ENCODE results near the gene ATRN.

The ATRN gene

DNA sequence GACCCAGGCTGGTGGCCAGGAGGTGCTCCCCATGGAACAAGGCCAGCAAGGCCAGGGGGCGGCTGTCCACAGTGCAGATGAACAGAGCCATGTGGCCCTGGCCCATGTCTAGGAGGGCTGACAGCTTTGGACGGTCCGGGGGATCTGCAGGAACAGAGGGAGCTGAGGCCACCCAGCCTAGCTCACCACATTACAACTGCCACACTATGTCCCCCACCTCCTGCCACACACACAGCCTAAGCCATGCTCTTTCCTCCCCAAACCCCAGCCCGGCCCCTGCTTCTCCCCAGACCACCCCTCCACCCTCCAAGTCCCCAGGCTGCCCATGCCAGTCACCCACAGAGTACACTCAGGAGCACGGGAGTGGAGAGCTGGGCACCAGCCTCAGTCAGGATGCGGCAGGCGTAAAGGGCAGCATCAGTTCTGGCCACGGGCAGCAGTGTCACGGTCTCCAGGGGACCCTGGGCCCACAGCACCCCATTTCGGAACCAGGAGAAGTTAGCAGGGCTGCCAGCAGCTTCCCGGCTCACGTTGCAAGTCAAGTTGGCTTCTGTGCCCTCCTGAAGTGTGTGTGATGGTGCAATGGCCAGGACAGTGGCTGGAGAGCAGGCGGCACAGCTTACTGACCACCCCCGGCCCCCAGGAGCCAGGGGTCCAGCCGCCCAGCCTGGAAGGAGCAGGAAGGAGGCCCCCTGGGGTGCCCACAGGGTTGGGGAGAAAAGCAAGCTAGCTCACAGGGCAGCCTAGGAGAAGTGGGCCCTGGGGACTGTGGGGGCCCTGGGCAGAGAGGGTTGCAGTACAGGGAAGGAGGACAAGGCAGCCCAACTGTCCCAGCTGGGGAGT, 226.1 kb downstream of the ATRN start:
- DNase-seq (ENCODE audit: low spot score): no peak

DNA sequence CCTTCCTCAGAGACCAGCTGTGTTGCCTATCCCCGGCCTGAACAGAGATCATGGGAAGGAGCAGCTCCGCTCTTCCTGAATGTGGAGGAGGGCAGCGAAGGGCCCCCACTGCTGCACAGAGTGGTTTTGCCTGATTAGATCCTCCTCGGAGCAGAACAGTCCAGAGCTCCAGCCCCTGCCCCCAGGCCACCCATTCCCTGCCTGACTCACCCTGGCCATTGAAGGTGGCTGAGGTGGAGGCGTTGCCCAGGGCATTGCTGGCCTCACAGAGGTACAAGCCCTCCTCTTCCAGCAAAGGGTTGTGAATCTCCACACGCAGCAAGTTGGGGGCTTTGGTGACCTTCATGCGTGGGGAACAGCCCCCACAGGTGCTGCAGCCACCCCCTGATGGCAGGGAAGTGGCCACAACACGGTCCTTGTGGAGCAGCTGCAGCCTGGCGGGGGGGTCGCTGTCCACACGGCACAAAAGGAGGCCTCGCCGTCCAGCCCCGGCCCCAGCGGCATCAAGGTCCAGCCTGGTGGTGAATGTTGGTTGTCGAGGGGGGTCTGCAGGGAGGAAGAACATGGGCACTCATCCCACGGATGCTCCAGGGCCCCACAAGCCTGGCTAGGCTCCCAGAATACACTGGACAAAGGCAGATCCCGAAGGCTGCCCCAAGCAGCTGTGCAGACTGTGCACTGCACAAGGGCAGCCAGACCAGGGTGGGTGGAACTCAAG, 226.9 kb downstream of the ATRN start:
- DNase-seq (ENCODE audit: low spot score): no peak

DNA sequence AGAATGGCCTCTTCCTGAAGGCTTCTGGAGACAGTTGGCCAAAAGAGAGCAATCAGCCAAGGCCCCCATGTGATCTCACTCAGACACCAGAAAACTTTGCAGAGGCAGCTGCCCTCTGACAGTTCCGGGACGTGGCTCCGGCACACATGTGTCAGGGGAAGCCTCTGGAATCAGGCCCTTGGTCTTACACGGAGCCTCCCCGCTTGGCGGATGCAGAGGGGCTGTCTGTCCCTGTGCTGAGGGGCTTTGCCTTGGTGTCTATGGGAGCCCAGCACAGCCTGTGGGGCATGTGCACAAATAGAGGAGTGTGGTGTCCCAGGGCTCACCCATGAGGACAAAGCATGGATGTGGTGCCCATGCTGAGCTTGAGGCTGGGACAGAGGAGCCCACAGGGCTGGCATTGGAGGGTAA, 227.8 kb downstream of the ATRN start:
- no peak for DNase-seq (ENCODE audit: low spot score)

DNA sequence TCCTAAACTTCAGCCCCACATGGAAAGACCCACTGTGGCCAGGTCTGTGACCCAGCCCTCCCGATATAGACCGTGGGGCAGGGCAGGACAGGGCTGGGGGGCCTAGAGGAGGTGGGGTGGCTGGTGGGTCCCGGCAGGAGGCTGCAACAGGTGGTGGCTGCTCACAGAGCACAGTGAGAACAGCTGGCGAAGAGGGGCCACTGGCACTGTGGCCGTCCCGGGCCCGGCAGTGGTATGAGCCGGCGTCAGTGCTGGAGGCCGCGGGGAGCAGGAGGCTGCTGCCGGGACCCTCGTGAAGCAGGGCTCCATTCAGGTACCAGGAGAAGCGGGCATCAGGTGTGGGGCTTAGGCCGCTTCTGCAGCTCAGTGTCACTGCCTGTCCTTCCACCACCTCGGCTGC, 228.2 kb downstream of the ATRN start:
- no peak for DNase-seq (ENCODE audit: low spot score)
